Loucy (cell line): ENCODE data around the gene GNPDA2.
A peak's percentile ranks its signal among the peaks of the same experiment; 100 is the strongest.

Experiments
- H2AFZ ChIP-seq: fragments of 200-600 bp; sonication (generic); 2 replicates; pipeline ENCODE4 v1.6.0; 2016; ENCODE audit warnings: antibody characterized with exemption, mild to moderate bottlenecking, low read length, moderate library complexity
- H3F3A ChIP-seq: fragments of 200-600 bp; 2 replicates; pipeline ENCODE4 v1.6.0; 2016; ENCODE audit warnings: antibody characterized with exemption, low read depth, mild to moderate bottlenecking
- H3K27me3 ChIP-seq: fragments of 200-600 bp; sonication (generic); 2 replicates; pipeline ENCODE4 v1.6.1; 2014; ENCODE audit warnings: low read length, mild to moderate bottlenecking; ENCODE audit not compliant: insufficient read depth, poor library complexity, severe bottlenecking
- H3K36me3 ChIP-seq: fragments of 200-600 bp; sonication (generic); 2 replicates; pipeline ENCODE4 v1.6.1; 2016; ENCODE audit warnings: low read length; ENCODE audit not compliant: insufficient read depth
- H3K4me1 ChIP-seq: fragments of 200-600 bp; sonication (generic); 2 replicates; pipeline ENCODE4 v1.5.1; 2014; ENCODE audit warnings: low read length, mild to moderate bottlenecking; ENCODE audit not compliant: insufficient read depth, poor library complexity, severe bottlenecking
- H3K4me2 ChIP-seq: fragments of 200-600 bp; sonication (generic); 2 replicates; pipeline ENCODE4 v1.6.0; 2014; ENCODE audit warnings: antibody characterized with exemption, low read length, low read depth, mild to moderate bottlenecking; ENCODE audit not compliant: poor library complexity, severe bottlenecking
- H3K4me3 ChIP-seq: fragments of 200-600 bp; sonication (generic); 2 replicates; pipeline ENCODE4 v1.5.1; 2014; ENCODE audit warnings: low read length, mild to moderate bottlenecking, mixed read lengths; ENCODE audit not compliant: poor library complexity, severe bottlenecking
- H3K79me2 ChIP-seq: fragments of 200-600 bp; sonication (generic); 2 replicates; pipeline ENCODE4 v1.6.1; 2014; ENCODE audit warnings: low read length; ENCODE audit not compliant: insufficient read depth
- H3K9ac ChIP-seq: fragments of 200-600 bp; sonication (generic); 2 replicates; pipeline ENCODE4 v1.6.0; 2014; ENCODE audit warnings: mild to moderate bottlenecking, low read depth, low read length, moderate library complexity; ENCODE audit not compliant: poor library complexity, severe bottlenecking
- H3K9me2 ChIP-seq: fragments of 200-600 bp; sonication (generic); replicated peaks from 2 replicates; pipeline ENCODE4 v1.6.1; 2016; ENCODE audit warnings: low read depth, low read length, mixed read lengths
- H3K9me3 ChIP-seq: fragments of 200-600 bp; sonication (generic); 2 replicates; pipeline ENCODE4 v1.6.1; 2014; ENCODE audit warnings: mild to moderate bottlenecking, antibody characterized with exemption, low read length, low read depth; ENCODE audit not compliant: insufficient read depth
- H4K20me1 ChIP-seq: fragments of 200-600 bp; sonication (generic); 2 replicates; pipeline ENCODE4 v1.6.0; 2014; ENCODE audit warnings: antibody characterized with exemption, low read length, mild to moderate bottlenecking; ENCODE audit not compliant: insufficient read depth, poor library complexity, severe bottlenecking
- CTCF ChIP-seq: fragments of 200-600 bp; sonication (generic); conservative IDR thresholded peaks from 2 replicates; pipeline ENCODE4 v1.5.1; 2014; ENCODE audit warnings: mild to moderate bottlenecking, antibody characterized with exemption, low read length
- EZH2phosphoT487 ChIP-seq: fragments of 200-600 bp; IDR thresholded peaks from 2 replicates; pipeline ENCODE4 v1.6.1; 2018; ENCODE audit warnings: antibody characterized with exemption, mild to moderate bottlenecking, moderate library complexity, borderline replicate concordance

GNPDA2 gene

GRCh38 chr4:44726038-44726871, at the start of gene GNPDA2:
Gene GNPDA2, minus strand, starts transcription at chr4:44726556. Its CDS starts 4,349 bp downstream, at chr4:44722207.
- Histone ChIP-seq H3K4me2 (peak within 1 kb of the TSS; percentile 90), H3F3A (no peaks in the 10 kb centered on the region), H3K27me3 (peaks cover 43% of the 10 kb centered on the region), H3K4me3 (peak within 1 kb of the TSS; percentile 96), H3K9ac (peak within 1 kb of the TSS; percentile 92), H3K79me2 (peaks cover 38% of the 10 kb centered on the region), H4K20me1 (peaks cover 37% of the 10 kb centered on the region), H3K9me2 (no peaks in the 10 kb centered on the region), H2AFZ (peak within 1 kb of the TSS; percentile 100), H3K36me3 (no peaks in the 10 kb centered on the region), H3K9me3 (no peaks in the 10 kb centered on the region), H3K4me1 (peaks cover 30% of the 10 kb centered on the region)
- TF ChIP-seq EZH2phosphoT487 (no peak), CTCF (peak; percentile 32)

- no peaks in the 10 kb centered on the region for H3K27me3 ChIP-seq
- H3K9ac ChIP-seq: no peak overlapping the region
- no peak overlapping the region for H3K4me2 ChIP-seq
- no peak overlapping the region for H3K4me3 ChIP-seq
- H2AFZ ChIP-seq: no peak overlapping the region
- TF ChIP-seq EZH2phosphoT487: no peak
- peaks cover 6% of the 10 kb centered on the region; the same call in 1 of the 2 replicates for H3K9me3 ChIP-seq
- H3K4me1 ChIP-seq: no peaks in the 10 kb centered on the region
- no peaks in the 10 kb centered on the region for H4K20me1 ChIP-seq
- H3K79me2 ChIP-seq: no peaks in the 10 kb centered on the region
- H3K9me2 ChIP-seq: no peaks in the 10 kb centered on the region
- no peaks in the 10 kb centered on the region for H3F3A ChIP-seq
- H3K36me3 ChIP-seq: no peaks in the 10 kb centered on the region
Observed at GRCh38 chr4:44772340-44772739, 46.0 kb upstream of the GNPDA2 start.

- no peaks in the 10 kb centered on the region for H3K36me3 ChIP-seq
- H3K9me3 ChIP-seq: peaks cover 6% of the 10 kb centered on the region; the same call in 1 of the 2 replicates
- H3K9ac ChIP-seq: no peak overlapping the region
- H3K79me2 ChIP-seq: no peaks in the 10 kb centered on the region
- H3K9me2 ChIP-seq: no peaks in the 10 kb centered on the region
- H2AFZ ChIP-seq: no peak overlapping the region
- TF ChIP-seq CTCF (no peak), EZH2phosphoT487 (no peak)
- no peaks in the 10 kb centered on the region for H3F3A ChIP-seq
- no peaks in the 10 kb centered on the region for H4K20me1 ChIP-seq
- H3K4me1 ChIP-seq: no peaks in the 10 kb centered on the region
- H3K4me3 ChIP-seq: no peak overlapping the region
- H3K4me2 ChIP-seq: no peak overlapping the region
- H3K27me3 ChIP-seq: no peaks in the 10 kb centered on the region
Observed at GRCh38 chr4:44771789-44772188, 45.4 kb upstream of the GNPDA2 start.

GRCh38 chr4:44766453-44766852, 40.1 kb upstream of the GNPDA2 start:
- Histone ChIP-seq H3K4me1 (no peaks in the 10 kb centered on the region), H3K36me3 (no peaks in the 10 kb centered on the region), H3K79me2 (no peaks in the 10 kb centered on the region), H3F3A (no peaks in the 10 kb centered on the region), H2AFZ (no peak overlapping the region), H3K4me2 (no peak overlapping the region), H4K20me1 (no peaks in the 10 kb centered on the region), H3K9me2 (no peaks in the 10 kb centered on the region), H3K27me3 (no peaks in the 10 kb centered on the region), H3K9ac (no peak overlapping the region), H3K4me3 (no peak overlapping the region), H3K9me3 (no peaks in the 10 kb centered on the region)
- TF ChIP-seq EZH2phosphoT487 (no peak), CTCF (no peak)
